CD4-positive, alpha-beta T cell treated with Interleukin-10 for 1 hour (primary cell): ENCODE measurements around the gene MAN2A2.
"Not testable (repeated sequence)": the region's sequence is repeated elsewhere in the genome, so short reads cannot be mapped to it uniquely, and the experiment has no call there.

Experiments
- DNase-seq: peaks from one replicate; pipeline ENCODE4 v3.0.0-alpha.2; 2020

MAN2A2 gene

DNA sequence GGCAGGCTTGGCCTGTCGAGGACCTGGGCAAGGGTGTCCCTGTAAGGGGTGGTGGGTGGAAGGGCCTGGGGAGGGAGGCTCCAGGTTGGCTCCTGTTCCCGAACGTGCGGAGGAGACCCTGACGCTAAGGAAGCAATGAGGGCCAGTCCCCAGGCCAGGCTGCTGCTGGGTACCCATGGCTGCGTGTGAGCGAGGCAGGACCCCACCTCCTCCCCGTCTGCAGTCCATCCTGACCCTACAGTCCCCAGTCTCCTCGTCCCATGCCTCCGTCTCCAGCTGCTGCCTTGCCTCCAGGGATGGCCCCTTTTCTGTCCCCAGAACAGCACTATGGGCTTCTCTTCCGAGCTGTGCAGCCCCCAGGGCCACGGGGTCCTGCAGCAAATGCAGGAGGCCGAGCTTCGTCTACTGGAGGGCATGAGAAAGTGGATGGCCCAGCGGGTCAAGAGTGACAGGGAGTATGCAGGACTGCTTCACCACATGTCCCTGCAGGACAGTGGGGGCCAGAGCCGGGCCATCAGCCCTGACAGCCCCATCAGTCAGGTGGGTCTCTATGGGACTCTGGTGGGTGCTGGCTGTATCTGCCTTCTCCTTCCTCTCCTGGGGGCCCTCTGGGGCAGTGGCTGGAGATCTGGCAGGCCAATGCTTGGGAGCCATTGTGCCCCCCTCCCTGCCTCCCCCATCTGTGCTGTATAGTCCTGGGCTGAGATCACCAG lies 18.2 kb upstream of the MAN2A2 start:
- DNase-seq, result no peak

DNA sequence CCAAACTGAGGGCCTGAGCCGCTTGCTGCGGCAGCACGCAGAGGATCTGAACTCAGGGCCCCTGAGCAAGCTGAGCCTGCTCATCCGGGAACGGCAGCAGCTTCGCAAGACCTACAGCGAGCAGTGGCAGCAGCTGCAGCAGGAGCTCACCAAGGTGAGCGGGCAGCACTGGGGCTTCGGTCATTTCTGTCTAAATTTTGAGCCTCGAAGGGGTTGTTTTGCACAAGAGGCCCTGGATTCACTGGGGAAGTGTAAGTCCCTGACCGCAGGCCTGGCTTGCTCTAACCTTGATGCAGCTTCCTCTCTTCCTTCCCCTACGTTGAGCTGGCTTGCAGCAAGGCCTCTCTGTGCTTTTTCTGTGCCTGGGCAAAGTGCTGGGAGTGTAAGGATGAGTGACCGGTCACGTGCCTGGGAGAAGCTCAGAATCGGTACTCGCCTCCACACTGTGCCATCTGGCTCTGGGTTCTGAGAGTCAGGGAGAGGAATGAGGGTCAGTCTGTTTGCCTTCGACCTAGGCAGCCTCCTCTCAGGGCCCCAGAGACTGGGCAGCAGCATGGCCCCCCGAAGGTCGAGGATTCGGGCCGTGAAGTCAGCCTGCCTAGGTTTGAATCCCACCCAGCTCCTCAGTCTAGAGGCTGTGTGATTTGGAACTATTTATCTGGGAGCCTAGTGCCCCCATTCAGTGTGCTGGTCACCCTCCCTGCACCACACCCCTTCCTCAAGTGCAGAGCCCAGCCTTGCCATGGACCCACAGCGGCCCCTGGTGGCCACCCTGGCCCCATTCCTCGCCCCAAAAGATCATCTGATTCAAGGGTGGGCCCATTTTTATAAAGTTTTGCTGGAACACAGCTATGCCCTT lies 17.4 kb upstream of the MAN2A2 start:
- peak; percentile 80 for DNase-seq

DNA sequence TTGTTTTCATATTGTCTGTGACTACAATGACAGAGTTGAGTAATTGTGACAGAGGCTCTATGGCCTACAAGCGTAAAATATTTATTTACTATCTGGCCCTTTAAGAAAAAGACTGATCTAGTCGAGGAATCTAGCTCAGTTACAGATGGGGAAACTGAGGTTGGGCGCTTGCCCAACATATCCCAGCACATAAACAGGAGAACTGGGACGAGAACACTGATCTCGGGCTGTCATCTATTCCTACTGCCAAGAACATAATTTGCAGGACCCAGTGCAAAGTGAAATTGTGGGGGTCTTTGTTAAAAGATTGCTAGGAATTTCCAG lies 16.8 kb upstream of the MAN2A2 start:
- DNase-seq, result no peak

DNA sequence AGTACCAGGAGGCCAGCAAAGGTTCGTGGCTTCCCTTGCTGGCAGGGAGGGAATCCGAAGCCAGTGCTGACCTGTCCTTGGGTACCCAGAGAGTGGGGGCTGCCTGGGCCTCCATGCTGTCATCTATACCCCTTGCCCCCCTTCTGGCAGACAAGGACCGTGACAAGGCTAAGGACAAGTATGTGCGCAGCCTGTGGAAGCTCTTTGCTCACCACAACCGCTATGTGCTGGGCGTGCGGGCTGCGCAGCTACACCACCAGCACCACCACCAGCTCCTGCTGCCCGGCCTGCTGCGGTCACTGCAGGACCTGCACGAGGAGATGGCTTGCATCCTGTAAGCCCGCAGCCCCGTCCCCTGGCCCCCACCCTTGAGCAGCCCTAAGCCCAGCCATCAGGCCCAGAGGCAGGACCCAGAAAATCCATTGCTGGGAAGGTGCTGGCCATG lies 16.0 kb upstream of the MAN2A2 start:
- no peak for DNase-seq

DNA sequence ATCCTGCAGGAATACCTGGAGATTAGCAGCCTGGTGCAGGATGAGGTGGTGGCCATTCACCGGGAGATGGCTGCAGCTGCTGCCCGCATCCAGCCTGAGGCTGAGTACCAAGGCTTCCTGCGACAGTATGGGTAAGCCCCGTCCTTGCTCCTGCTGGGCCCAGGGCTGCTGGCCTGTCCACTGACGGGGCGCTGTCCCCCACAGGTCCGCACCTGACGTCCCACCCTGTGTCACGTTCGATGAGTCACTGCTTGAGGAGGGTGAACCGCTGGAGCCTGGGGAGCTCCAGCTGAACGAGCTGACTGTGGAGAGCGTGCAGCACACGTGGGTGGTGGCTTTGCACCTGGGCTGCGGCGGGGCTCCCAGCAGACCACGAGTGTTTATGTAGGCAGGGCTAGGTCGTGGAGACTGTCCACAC lies 13.8 kb upstream of the MAN2A2 start:
- DNase-seq, result no peak

DNA sequence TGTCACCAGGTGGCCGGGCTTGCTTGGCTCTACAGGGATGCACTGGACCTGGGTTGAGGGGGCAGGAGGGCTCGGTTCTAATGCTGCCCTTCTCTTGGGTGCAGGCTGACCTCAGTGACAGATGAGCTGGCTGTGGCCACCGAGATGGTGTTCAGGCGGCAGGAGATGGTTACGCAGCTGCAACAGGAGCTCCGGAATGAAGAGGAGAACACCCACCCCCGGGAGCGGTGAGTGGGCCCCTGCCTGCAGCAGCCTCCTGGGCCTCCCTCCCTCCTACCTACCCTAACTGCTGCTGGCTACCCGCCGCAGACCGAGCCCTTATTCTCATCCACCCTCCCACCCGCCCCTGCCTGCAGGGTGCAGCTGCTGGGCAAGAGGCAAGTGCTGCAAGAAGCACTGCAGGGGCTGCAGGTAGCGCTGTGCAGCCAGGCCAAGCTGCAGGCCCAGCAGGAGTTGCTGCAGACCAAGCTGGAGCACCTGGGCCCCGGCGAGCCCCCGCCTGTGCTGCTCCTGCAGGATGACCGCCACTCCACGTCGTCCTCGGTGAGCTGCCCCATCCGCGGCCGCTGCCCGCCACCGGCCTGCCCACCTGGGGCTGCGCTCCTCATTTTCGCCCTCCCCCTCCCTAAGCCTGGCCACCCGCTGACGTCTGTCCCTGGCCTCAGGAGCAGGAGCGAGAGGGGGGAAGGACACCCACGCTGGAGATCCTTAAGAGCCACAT lies 13.2 kb upstream of the MAN2A2 start:
- no peak for DNase-seq

DNA sequence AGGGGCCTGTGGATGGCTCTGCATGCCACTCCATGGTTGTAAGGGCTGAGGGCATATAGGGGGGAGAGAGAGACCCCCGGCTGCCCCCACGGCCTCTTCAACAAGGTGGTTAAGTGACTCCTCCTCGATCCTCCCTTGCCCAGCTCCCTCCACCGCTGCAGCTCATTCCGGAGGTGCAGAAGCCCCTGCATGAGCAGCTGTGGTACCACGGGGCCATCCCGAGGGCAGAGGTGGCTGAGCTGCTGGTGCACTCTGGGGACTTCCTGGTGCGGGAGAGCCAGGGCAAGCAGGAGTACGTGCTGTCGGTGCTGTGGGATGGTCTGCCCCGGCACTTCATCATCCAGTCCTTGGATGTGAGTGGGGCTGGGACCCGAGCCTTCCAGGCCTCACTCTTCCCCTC lies 12.3 kb upstream of the MAN2A2 start:
- DNase-seq, result no peak

DNA sequence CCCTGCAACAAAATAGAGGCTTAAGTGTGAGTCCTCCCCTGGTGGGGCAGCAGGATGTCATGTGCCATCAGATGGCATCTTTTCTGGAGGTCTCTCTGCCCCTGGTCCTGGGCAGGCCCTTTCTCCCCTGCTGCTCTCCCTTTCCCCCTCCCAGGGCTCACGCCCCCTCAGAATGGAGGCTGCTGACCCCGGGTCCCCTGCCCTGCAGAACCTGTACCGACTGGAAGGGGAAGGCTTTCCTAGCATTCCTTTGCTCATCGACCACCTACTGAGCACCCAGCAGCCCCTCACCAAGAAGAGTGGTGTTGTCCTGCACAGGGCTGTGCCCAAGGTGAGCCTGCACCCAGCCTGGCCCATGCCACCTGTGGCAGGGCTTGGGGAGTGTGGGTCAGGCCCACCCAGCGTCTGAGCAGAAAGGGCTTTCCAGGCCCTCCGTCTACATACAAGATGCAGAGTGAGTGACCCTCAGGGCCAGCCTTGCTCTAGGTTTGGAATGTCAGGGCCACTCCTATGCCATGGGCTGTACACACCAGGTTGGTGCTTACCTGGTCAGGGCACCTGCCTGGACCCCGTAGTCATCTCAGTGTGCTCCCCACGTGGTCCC lies 11.7 kb upstream of the MAN2A2 start:
- DNase-seq, result no peak

DNA sequence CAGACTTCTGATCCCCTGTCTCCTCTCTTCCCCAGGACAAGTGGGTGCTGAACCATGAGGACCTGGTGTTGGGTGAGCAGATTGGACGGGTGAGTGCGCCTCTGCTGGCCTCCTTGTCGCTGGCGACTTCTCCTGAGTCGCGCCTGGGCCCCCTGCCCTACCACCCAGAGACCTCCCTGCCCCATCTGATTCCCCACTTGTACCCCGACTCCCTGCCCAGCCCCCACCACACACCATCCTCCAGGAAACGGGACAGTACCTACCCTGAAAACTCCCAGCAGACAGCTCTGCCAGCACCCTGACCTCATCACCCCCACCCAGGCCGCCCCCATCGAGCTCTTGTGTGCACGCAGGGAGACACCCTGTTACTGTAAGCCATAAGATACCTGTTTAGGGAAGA lies 11.1 kb upstream of the MAN2A2 start:
- no peak for DNase-seq

DNA sequence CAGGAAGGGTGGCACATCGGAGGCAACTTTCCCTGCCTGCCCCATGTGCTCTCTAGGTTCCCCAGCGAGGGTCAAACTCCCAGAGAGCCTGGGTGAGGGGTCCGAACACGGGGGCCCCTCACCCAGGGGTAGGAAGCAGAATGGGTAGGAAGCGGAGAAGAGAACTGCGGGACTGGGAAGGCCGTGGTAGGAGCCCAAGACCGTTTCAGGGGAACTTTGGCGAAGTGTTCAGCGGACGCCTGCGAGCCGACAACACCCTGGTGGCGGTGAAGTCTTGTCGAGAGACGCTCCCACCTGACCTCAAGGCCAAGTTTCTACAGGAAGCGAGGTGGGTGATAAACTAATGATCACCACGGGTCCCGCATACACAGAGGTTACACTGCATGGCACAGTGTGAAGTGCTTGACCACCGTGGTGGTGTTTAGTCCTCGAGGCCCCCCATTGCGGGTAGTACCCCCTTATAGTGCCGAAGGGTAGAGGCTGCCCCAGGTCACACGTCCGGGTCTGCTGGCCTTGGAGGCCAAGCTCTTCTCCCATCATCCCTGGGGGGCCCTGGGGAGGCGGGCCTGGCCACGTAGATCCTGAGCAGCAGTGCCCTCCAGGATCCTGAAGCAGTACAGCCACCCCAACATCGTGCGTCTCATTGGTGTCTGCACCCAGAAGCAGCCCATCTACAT lies 10.5 kb upstream of the MAN2A2 start:
- DNase-seq, result no peak

DNA sequence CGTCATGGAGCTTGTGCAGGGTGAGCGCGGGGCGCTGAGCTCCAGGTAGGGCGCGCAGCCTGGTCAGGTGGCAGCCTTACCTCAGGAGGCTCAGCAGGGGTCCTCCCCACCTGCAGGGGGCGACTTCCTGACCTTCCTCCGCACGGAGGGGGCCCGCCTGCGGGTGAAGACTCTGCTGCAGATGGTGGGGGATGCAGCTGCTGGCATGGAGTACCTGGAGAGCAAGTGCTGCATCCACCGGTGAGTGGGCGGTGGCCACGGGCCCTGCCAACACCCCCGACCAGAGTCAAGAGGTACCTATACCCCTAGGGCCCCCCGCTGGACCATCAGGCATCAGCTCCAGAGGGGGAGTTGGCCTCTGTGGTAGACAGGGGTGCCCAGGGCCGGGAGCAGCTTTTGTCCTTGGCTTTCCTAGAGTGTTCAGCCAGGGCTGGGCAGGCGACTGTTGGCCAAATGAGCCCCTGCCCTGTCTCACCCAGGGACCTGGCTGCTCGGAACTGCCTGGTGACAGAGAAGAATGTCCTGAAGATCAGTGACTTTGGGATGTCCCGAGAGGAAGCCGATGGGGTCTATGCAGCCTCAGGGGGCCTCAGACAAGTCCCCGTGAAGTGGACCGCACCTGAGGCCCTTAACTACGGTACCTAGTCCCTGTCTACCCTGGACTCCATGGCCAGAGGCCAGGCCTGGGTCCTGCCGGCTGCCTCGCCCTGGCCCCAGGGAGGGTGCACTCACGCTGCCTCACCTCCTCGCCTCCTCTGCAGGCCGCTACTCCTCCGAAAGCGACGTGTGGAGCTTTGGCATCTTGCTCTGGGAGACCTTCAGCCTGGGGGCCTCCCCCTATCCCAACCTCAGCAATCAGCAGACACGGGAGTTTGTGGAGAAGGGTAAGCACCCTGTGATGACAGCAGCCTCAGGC lies 9.7 kb upstream of the MAN2A2 start:
- DNase-seq, result no peak

DNA sequence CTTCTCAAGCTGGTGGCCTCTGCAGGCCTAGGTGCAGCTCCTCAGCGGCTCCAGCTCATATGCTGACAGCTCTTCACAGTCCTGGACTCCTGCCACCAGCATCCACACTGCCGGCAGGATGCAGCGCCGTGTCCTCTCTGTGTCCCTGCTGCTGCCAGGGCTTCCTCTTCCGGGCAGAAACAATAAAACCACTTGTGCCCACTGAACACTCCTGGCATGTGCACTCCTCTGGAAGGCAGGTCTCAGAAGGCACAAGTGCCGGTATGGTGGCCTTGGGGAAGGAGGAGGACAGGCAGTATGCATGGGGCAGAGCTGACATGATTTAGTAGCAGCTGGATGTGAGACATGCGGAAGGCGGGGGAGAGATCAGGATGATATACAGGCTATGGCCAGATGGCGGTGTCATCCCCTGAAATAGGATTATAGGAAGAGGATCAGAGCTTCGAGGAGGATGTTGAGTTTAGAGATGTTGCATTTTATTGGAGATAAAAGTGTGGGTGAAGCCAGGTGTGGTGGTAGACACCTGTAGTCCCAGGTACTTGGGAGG lies 7.5 kb upstream of the MAN2A2 start:
- DNase-seq, result no peak

DNA sequence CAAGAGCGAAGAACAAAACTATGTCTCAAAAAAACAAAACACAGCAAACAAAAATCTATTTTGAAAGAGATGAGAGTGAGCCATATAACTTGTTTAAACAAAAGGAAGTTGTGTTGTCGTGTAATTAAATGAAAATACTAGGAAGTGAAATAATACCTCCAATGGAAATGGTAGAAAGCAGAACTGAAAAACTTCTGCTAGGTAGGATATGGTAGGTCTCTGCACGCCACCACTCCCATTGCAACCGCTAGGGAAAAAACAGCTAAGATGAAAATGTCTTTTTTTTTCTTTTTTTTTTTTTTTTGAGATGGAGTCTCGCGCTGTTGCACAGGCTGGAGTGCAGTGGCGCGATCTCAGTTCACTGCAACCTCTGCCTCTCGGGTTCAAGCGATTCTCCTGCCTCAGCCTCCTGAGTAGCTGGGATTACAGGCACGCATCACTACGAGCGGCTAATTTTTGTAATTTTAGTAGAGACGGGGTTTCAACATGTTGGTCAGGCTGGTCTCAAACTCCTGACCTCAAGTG lies 5.9 kb upstream of the MAN2A2 start:
- DNase-seq, result not testable (repeated sequence)

DNA sequence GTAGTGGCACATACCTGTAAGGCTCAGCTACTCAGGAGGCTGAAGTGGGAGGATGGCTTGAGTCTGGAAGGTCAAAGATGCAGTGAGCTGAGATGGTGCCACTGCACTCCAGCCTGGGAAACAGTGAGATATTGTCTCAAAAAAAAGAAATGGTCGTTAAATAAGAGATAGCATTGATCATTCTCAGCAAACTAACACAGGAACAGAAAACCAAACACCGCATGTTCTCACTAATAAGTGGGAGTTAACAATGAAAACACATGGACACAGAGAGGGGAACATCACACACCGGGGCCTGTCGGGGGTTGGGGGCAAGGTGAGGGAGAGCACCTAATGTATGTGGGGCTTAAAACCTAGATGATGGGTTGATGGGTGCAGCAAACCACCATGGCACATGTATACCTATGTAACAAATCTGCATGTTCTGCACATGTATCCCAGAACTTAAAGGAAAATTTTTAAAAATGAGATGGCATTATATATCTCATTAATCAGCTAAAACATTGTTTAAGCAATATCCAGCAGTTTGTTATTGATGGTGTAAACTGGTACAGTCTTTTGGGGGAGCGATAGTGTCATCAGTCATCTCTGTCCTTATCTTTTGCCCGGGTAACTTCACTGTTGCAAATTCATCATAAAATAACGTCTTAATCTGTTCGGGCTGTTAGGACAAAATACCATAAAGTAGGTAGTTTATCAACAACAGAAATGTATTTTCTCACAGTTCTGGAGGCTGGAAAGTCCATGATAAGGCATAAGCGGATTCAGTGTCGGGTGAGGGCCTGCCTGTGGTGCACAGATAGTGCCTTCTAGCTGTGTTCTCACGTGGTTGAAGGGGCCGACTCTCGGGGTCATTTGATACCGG lies 1.7 kb upstream of the MAN2A2 start:
- no peak for DNase-seq

DNA sequence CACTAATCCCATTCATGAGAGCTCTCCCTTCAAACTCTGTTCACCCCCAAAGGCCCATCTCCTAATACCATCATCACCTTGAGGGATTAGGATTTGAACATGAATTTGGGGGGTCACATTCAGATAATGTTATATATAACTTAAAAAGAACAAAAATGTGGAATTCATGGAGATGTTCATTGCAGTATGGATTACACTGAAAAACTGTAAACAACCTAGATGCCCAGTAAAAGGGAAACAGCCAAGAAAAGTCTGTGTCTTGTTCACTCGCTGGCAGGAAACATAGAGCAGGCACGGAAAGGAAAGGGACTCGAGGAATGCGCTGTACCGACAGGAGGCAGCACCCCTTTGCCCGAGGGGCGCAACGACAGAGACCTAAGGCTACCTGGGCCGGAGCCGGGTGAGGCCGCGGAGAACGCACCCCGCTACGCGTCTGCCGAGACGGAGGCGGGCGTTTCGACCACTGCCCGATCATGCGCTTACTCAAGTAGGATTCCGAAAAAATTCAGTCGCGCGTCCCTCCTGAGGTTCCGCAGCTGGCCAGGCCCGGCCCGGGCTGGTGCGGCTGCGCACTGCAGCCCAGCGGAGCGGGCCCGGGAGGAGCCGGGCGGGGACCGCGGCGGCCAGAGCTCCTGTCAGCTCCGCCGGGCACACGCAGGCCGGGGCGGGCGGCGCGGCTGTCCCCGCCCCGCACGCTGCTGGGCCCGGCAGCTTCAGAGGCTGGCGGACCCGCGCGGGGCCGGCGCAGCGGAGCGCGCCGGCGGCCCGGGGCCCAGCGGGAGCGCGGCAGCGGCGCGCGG lies 862 bp upstream of the MAN2A2 start:
- DNase-seq, result peak; percentile 74

DNA sequence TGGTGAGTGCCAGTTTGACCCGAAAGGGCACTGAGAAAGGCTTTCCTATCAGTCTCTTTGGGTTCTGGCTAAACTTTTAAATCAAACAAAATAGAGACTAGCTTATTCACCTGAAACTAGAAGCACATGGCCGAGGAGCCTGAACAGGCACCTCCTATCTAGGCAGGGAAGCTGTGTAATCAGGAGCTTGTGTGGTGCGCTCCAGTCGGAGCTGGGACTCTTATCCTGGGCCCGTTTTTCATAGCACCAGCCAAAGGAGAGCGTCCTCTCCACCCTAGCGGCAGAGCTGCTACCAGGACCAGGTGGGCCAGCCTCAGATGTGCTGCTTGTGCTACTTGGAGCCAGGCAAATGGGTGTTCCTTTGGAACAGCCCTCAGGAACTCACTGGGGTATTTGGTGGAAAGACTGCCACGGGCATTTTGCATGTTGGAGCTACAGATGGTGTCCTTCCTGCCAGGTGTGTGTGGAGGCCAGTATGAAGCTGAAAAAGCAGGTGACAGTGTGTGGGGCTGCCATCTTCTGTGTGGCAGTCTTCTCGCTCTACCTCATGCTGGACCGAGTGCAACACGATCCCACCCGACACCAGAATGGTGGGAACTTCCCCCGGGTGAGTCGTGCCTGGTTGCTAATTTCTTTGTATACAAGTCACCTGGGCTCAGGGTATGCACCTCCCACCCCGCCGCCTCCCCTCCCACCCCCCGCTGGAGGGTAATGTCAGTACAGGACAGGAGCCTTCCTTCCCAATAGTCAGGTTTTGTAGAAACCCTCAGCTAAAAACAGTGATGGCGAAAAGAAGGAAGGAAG lies 833 bp downstream of the MAN2A2 start:
- no peak for DNase-seq

DNA sequence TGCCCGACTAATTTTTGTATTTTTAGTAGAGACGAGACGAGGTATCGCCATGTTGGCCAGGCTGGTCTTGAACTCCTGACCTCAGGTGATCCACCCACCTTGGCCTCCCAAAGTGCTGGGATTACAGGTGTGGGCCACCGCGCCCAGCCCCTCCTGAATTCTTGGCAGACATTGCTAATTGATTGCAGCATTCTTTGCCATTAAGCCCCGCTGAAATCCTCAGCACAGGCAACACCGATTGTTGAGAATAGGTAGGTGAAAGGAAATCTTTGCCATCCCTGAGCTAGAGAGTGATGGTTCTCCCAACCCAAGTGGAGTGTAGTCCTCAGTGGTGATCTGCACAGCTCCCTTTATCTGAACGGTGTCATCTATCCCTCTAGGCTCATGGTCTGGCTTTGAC lies 1.6 kb downstream of the MAN2A2 start:
- DNase-seq, result no peak
